Lower lobe of right lung (tissue), 2 donors: ENCODE results near the gene SIM2. TPM values are rescaled to one million over a fixed set of nuclear protein-coding genes. Genes with fewer than 3 reads are reported as not detected.

Experiments
- ATAC-seq, 2 donors: fragments of 200-7000 bp; cut with Tn5 transposase; one replicate each; pipeline ENCODE4 v1.9.1; 2020 to 2022; ENCODE audit warnings: mild to moderate bottlenecking in 2 of 2, moderate library complexity in 2 of 2
- DNase-seq: peaks from one replicate; pipeline ENCODE4 v3.0.0-alpha.2; 2020
- H3K27ac ChIP-seq: fragments of 200-600 bp; one replicate; pipeline ENCODE4 v1.8.0; 2022
- H3K27me3 ChIP-seq: fragments of 200-600 bp; one replicate; pipeline ENCODE4 v1.8.0; 2022; ENCODE audit warnings: low read depth
- H3K36me3 ChIP-seq: fragments of 200-600 bp; one replicate; pipeline ENCODE4 v1.8.0; 2022; ENCODE audit warnings: mild to moderate bottlenecking
- H3K4me1 ChIP-seq: fragments of 200-600 bp; one replicate; pipeline ENCODE4 v1.8.0; 2022
- H3K4me3 ChIP-seq: fragments of 200-600 bp; one replicate; pipeline ENCODE4 v1.8.0; 2022; ENCODE audit warnings: mild to moderate bottlenecking
- H3K9me3 ChIP-seq: fragments of 200-600 bp; one replicate; pipeline ENCODE4 v1.8.0; 2022
- intact Hi-C: fragments of 100-400 bp; cut with DNase I; formaldehyde crosslinking; loops from one replicate; pipeline ENCODE4 v1.11.0; 2022
- total RNA-seq: library from RNA; stranded (reverse); fragmentation: NEBNext Ultra II Directional; extraction: Animal tissue kit (Norgen Biotek cat#: 25700); gene quantifications from one replicate; pipeline ENCODE4 v1.2.1, GENCODE V29; 2021
- TF ChIP-seq, protein P1 (sequence below): fragments of 200-600 bp; IDR thresholded peaks from one replicate; pipeline ENCODE4 v1.8.0; 2022; ENCODE audit warnings: antibody characterized with exemption, mild to moderate bottlenecking
- donor health status: DM: no; HTN: yes; CAD: no; lungs with severe emphysema.

SIM2 gene
- total RNA-seq, 1 donor from 2014 or later, result not detected

DNA sequence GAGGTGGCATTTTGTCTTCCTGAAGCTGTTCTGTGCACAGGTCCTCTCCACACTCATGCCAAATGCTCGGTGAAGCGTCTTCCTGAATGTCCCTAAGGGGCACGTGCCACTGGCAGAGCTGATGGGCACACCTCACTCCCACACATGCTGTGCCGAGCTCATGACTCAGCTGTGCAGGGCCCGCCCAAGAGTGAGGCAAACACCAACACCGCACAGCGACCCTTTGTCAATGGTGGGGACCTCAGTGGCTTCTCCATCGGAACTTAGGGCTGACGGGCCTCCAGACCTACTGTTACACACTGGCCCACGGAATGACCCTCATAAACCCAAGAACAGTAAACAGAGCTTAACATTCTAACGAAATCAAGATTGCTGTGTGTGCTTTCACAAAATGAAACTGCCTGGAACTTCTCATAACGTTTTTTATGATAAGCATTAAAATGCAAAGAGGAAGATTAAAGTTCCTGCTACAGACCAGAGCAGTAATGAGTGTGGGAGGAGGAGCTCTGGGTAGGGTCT, 89.3 kb downstream of the SIM2 start:
- Histone ChIP-seq H3K36me3 (no peaks in the 10 kb centered on the region), H3K27ac (no peak overlapping the region), H3K27me3 (no peaks in the 10 kb centered on the region), H3K9me3 (no peaks in the 10 kb centered on the region), H3K4me3 (no peak overlapping the region), H3K4me1 (no peaks in the 10 kb centered on the region)
- ATAC-seq (peak in 1 of 2 donors; percentile 61), DNase-seq (peak; percentile 52)
- intact Hi-C loops, result no loop called here
- TF ChIP-seq, protein P1, sequence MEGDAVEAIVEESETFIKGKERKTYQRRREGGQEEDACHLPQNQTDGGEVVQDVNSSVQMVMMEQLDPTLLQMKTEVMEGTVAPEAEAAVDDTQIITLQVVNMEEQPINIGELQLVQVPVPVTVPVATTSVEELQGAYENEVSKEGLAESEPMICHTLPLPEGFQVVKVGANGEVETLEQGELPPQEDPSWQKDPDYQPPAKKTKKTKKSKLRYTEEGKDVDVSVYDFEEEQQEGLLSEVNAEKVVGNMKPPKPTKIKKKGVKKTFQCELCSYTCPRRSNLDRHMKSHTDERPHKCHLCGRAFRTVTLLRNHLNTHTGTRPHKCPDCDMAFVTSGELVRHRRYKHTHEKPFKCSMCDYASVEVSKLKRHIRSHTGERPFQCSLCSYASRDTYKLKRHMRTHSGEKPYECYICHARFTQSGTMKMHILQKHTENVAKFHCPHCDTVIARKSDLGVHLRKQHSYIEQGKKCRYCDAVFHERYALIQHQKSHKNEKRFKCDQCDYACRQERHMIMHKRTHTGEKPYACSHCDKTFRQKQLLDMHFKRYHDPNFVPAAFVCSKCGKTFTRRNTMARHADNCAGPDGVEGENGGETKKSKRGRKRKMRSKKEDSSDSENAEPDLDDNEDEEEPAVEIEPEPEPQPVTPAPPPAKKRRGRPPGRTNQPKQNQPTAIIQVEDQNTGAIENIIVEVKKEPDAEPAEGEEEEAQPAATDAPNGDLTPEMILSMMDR, result no peak

DNA sequence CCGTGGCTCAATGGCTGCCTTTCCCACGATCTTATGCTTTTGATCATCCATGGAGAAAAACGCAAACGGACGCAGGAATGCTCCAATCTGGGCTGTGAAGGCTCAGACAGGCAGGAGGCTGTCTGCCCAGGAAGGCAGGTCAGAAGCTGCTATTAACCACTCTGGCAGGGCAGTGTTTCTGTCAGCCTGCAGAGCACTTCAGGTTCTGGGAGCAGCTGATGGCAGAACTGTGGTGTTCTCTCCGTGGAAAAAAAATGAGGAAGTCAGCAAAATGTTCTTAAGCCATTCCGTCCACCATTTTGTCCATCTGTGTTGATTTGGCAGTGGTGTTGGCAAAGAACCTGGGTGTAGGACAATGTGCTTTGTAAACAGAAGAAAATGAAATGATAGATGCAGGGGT, 91.7 kb downstream of the SIM2 start:
- ATAC-seq, result no peak
- no peak for DNase-seq
- Histone ChIP-seq H3K4me3 (no peak overlapping the region), H3K4me1 (no peaks in the 10 kb centered on the region), H3K9me3 (no peaks in the 10 kb centered on the region), H3K27me3 (no peaks in the 10 kb centered on the region), H3K36me3 (no peaks in the 10 kb centered on the region), H3K27ac (no peak overlapping the region)
- intact Hi-C loops, result no loop called here
- TF ChIP-seq, protein P1, result no peak

GRCh38 chr21:36791180-36791579, 92.3 kb downstream of the SIM2 start:
- ATAC-seq, result no peak
- TF ChIP-seq, protein P1, result no peak
- Histone ChIP-seq H3K36me3 (no peaks in the 10 kb centered on the region), H3K4me1 (no peaks in the 10 kb centered on the region), H3K4me3 (no peak overlapping the region), H3K9me3 (peaks cover 5% of the 10 kb centered on the region), H3K27me3 (no peaks in the 10 kb centered on the region), H3K27ac (no peak overlapping the region)
- intact Hi-C loops, result no loop called here
- DNase-seq, result no peak

DNA sequence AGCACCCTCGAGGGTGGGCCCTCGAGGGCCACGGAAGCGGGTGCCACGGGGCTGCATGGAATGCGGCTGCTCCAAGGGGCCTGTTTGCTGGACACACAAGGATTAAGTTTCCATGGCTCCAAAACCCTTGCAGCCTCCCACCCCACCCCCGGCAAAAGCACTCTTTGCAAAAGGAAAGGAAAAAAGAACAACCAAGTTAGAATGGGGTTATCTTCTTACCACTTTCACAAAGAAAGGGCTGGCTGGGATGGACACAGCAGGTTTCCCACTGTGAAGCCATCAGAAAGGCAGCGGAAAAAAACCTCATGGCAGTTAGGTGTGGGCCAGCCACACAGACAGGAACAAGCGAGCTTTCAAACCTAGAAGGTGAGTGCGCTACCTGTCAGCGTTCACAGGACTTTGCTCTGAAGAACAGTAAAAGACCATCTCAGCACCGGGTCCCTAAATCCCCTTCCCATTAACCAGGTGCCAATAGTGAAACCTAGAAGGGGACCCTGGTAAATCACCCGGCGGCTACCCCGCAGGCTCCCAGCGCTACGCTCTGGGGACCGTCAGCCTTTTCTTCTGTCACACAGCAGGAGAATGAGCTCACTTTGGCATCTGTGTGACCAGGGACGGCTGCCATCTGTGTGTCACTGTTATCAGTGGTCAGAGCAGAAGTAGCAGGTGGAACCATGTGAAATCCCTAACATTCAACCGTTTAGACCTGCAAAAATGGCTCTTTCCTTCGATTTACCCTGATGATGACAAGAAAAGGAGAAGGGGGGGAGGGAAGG, 93.0 kb downstream of the SIM2 start:
- no peak overlapping the region for H3K4me3 ChIP-seq
- H3K27me3 ChIP-seq, result no peaks in the 10 kb centered on the region
- intact Hi-C loops, result no loop called here
- DNase-seq, result no peak
- H3K36me3 ChIP-seq, result no peaks in the 10 kb centered on the region
- no peak overlapping the region for H3K27ac ChIP-seq
- no peaks in the 10 kb centered on the region for H3K4me1 ChIP-seq
- H3K9me3 ChIP-seq, result peaks cover 10% of the 10 kb centered on the region
- TF ChIP-seq, protein P1, result no peak
- no peak for ATAC-seq

DNA sequence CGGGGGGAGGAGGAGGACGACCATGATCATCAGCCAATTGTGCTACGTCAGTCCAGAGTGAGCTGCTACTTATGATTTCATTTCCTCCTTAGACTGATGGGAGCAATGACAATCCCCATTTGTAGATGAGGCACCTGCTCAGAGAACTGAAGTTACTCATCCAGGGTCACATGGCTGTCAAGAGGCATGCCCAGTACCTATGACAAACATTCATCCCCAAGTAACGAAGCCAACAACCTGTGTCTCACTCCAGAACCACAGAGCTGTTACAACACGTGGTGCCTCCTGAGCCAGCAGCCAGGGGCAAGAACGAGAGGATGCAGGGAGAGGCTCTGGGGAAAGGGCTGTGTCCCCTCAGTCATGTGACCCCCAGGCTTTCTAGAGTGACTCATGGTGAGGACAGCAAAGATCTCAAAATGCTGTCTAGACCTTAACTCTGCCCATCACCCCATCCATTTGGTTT, 93.6 kb downstream of the SIM2 start:
- H3K27me3 ChIP-seq, result no peaks in the 10 kb centered on the region
- no peaks in the 10 kb centered on the region for H3K4me1 ChIP-seq
- H3K9me3 ChIP-seq, result peaks cover 15% of the 10 kb centered on the region
- intact Hi-C loops, result no loop called here
- no peak overlapping the region for H3K4me3 ChIP-seq
- H3K36me3 ChIP-seq, result no peaks in the 10 kb centered on the region
- no peak overlapping the region for H3K27ac ChIP-seq
- no peak for ATAC-seq
- TF ChIP-seq, protein P1, result no peak
- DNase-seq, result no peak
